Measurements from ENCODE around the gene PLEKHA6.

PLEKHA6 gene

GRCh38 chr1:204259196-204259595 lies 100.5 kb downstream of the PLEKHA6 start:
- H3F3A ChIP-seq (ENCODE audit: insufficient read depth, low read length), result no peaks in the 10 kb centered on the region
- DNase-seq, result no peak

GRCh38 chr1:204258213-204259115 lies 101.3 kb downstream of the PLEKHA6 start:
- DNase-seq, result peak; percentile 46
- Histone ChIP-seq H3K9me3 (replicated peaks; ENCODE audit: insufficient read depth, low read length) (no peaks in the 10 kb centered on the region), H3K4me3 (ENCODE audit: low read length) (no peak overlapping the region), H2AFZ (ENCODE audit: low read length) (no peak overlapping the region), H4K20me1 (ENCODE audit: insufficient read depth, low read length) (no peaks in the 10 kb centered on the region), H3K79me2 (ENCODE audit: low read length) (no peaks in the 10 kb centered on the region), H3K9ac (ENCODE audit: low read length) (no peak overlapping the region), H3K27me3 (replicated peaks; ENCODE audit: insufficient read depth, low read length) (no peaks in the 10 kb centered on the region), H3K4me2 (ENCODE audit: low read depth, low read length) (no peak overlapping the region), H3K36me3 (replicated peaks; ENCODE audit: insufficient read depth, low read length) (no peaks in the 10 kb centered on the region), H3K9me2 (replicated peaks; ENCODE audit: insufficient read depth, low read length) (no peaks in the 10 kb centered on the region), H3F3A (ENCODE audit: insufficient read depth, low read length) (no peaks in the 10 kb centered on the region), H3K4me1 (ENCODE audit: low read length) (no peaks in the 10 kb centered on the region), H3K27ac (ENCODE audit: low read length) (no peak overlapping the region)
- peak; percentile 94 for TF ChIP-seq CTCF (IDR thresholded peaks at IDR 0.05; ENCODE audit: low read length)
- no peak for TF ChIP-seq EZH2 (optimal IDR thresholded peaks at IDR 0.05; ENCODE audit: low read depth, low read length)

More at GRCh38 chr1:204259196-204259595, 100.5 kb downstream of the PLEKHA6 start:
- Histone ChIP-seq H3K27ac (ENCODE audit: low read length) (no peak overlapping the region), H3K79me2 (ENCODE audit: low read length) (no peaks in the 10 kb centered on the region), H3K9me3 (replicated peaks; ENCODE audit: insufficient read depth, low read length) (no peaks in the 10 kb centered on the region), H3K9me2 (replicated peaks; ENCODE audit: insufficient read depth, low read length) (no peaks in the 10 kb centered on the region), H3K4me3 (ENCODE audit: low read length) (no peak overlapping the region), H4K20me1 (ENCODE audit: insufficient read depth, low read length) (no peaks in the 10 kb centered on the region), H3K4me1 (ENCODE audit: low read length) (no peaks in the 10 kb centered on the region), H3K27me3 (replicated peaks; ENCODE audit: insufficient read depth, low read length) (no peaks in the 10 kb centered on the region), H3K9ac (ENCODE audit: low read length) (no peak overlapping the region), H3K36me3 (replicated peaks; ENCODE audit: insufficient read depth, low read length) (no peaks in the 10 kb centered on the region), H2AFZ (ENCODE audit: low read length) (no peak overlapping the region), H3K4me2 (ENCODE audit: low read depth, low read length) (no peak overlapping the region)
- TF ChIP-seq EZH2phosphoT487 (IDR thresholded peaks at IDR 0.05; ENCODE audit: low read length) (no peak), EZH2 (optimal IDR thresholded peaks at IDR 0.05; ENCODE audit: low read depth, low read length) (no peak), CTCF (IDR thresholded peaks at IDR 0.05; ENCODE audit: low read length) (no peak)

GRCh38 chr1:204257446-204257845 lies 102.3 kb downstream of the PLEKHA6 start:
- Histone ChIP-seq H2AFZ (ENCODE audit: low read length) (no peak overlapping the region), H3K27ac (ENCODE audit: low read length) (no peak overlapping the region), H3K4me2 (ENCODE audit: low read depth, low read length) (no peak overlapping the region), H4K20me1 (ENCODE audit: insufficient read depth, low read length) (no peaks in the 10 kb centered on the region), H3K4me1 (ENCODE audit: low read length) (no peaks in the 10 kb centered on the region), H3K79me2 (ENCODE audit: low read length) (no peaks in the 10 kb centered on the region), H3K36me3 (replicated peaks; ENCODE audit: insufficient read depth, low read length) (no peaks in the 10 kb centered on the region), H3F3A (ENCODE audit: insufficient read depth, low read length) (no peaks in the 10 kb centered on the region), H3K9me2 (replicated peaks; ENCODE audit: insufficient read depth, low read length) (no peaks in the 10 kb centered on the region), H3K27me3 (replicated peaks; ENCODE audit: insufficient read depth, low read length) (no peaks in the 10 kb centered on the region), H3K4me3 (ENCODE audit: low read length) (no peak overlapping the region), H3K9me3 (replicated peaks; ENCODE audit: insufficient read depth, low read length) (no peaks in the 10 kb centered on the region), H3K9ac (ENCODE audit: low read length) (no peak overlapping the region)
- no peak for DNase-seq
- TF ChIP-seq EZH2 (optimal IDR thresholded peaks at IDR 0.05; ENCODE audit: low read depth, low read length) (no peak), CTCF (IDR thresholded peaks at IDR 0.05; ENCODE audit: low read length) (no peak), EZH2phosphoT487 (IDR thresholded peaks at IDR 0.05; ENCODE audit: low read length) (no peak)

Measured in MM.1S (cell line).